IPS-18a (cell line): ENCODE measurements around the gene TRA2B.
A peak's percentile ranks its signal among the peaks of the same experiment; 100 is the strongest.

Experiments
- H3K27ac ChIP-seq: one replicate; pipeline ENCODE4 v1.5.1; 2013; ENCODE audit warnings: low read length
- H3K27me3 ChIP-seq: one replicate; pipeline ENCODE4 v1.6.1; 2013; ENCODE audit warnings: mild to moderate bottlenecking, low read length; ENCODE audit not compliant: control insufficient read depth, insufficient read depth
- H3K36me3 ChIP-seq: one replicate; pipeline ENCODE4 v1.6.1; 2013; ENCODE audit warnings: low read depth, low read length; ENCODE audit not compliant: control insufficient read depth
- H3K4me1 ChIP-seq: one replicate; pipeline ENCODE4 v1.6.1; 2013; ENCODE audit warnings: low read depth, low read length; ENCODE audit not compliant: control insufficient read depth
- H3K4me3 ChIP-seq: one replicate; pipeline ENCODE4 v1.5.1; 2013; ENCODE audit warnings: low read length
- H3K9ac ChIP-seq: one replicate; pipeline ENCODE4 v1.6.1; 2013; ENCODE audit warnings: mild to moderate bottlenecking, low read length, moderate library complexity
- H3K9me3 ChIP-seq: one replicate; pipeline ENCODE4 v1.6.1; 2013; ENCODE audit warnings: low read depth, low read length; ENCODE audit not compliant: control insufficient read depth

TRA2B gene

DNA sequence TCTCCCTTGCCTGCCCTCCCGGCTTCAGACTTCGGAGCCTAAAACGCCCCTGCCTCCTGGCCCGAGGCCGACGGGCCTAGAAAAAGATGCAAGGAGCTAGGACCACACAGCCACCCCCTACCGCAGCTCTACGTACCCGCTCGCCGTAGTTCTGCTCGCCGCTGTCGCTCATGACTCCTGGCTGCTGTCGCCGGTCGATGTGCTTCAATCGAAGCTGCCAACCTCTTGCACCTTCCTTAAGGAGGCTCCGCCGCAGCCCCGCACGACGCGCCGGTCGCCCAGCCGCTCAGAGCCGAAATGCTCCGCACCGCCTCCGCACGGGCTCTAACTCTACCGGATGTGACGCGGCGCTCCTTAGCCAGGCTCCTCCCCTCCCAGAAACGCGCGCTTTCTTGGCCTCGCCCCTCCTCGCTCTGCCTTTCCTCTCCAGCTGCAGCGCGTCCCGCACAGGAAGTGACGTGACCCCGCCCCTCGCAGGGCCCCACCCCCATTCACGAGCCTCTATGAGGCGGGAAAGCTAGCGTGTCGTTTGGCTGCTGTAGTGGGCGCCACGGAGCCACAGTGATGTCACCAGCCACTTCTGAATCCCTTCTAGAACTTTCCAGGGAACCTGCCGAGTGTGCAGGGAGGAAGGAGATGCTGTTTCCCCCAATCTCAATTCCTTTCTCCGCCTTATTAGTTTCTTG is at the start of gene TRA2B:
TSS of gene TRA2B (minus strand) at position 326 of the 686 bp plus-strand sequence. CDS start at position 172, 154 bp downstream.
- peak within 1 kb of the TSS; percentile 100 for H3K4me3 ChIP-seq
- peaks cover 12% of the 10 kb centered on the region for H3K36me3 ChIP-seq
- peak within 1 kb of the TSS; percentile 100 for H3K9ac ChIP-seq
- peaks cover 13% of the 10 kb centered on the region for H3K4me1 ChIP-seq
- H3K9me3 ChIP-seq: no peaks in the 10 kb centered on the region
- peaks cover 4% of the 10 kb centered on the region for H3K27me3 ChIP-seq
- H3K27ac ChIP-seq: peak within 1 kb of the TSS; percentile 100

DNA sequence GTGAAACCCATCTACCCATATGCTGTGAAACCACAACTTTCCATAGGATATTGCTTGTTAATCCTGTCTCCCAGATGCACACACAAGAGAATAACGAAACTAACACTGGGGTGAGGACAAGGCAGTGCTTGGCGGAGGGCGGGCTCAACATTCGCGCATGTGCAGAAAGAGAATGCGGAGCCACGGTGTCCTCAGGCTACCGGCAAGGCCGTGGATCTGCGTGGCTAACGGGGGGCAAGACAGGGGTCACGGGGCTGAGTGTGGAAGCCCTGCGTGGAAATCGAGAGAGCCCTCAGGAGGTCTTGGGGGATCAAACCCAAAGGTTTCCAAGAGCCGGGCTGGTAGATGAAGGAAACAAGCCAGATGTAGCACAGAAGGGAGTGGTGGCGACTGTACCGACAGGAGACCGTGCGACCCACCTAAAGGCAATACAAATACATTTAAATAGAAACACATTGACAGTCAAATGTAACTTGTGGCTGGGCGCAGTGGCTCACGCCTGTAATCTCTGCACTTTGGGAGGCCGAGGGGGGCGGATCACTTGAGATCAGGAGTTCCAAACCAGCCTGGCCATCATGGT is 48.5 kb upstream of the TRA2B start:
- Histone ChIP-seq H3K27ac (no peak overlapping the region), H3K27me3 (peaks cover 5% of the 10 kb centered on the region), H3K9ac (no peak overlapping the region), H3K4me3 (no peak overlapping the region), H3K9me3 (no peaks in the 10 kb centered on the region), H3K4me1 (no peaks in the 10 kb centered on the region), H3K36me3 (no peaks in the 10 kb centered on the region)

DNA sequence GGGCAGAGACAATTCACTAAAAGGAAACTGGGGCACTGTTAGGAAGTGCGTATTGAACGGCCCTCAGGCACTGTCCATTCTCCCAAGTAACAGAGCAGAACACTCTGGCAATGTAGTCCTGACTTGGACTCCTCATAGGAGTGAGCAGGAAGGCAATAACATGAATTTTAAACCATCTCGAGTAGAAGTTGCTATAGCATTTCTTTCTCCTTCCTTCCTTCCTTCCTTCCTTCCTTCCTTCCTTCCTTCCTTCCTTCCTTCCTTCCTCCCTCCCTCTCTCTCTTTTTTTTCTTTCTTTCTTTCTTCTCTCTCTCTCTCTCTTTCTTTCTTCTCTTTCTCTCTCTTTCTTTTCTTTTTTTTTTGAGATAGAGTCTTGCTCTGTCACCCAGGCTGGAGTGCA is 46.4 kb upstream of the TRA2B start:
- no peaks in the 10 kb centered on the region for H3K9me3 ChIP-seq
- H3K4me1 ChIP-seq: no peaks in the 10 kb centered on the region
- H3K9ac ChIP-seq: no peak overlapping the region
- H3K27ac ChIP-seq: no peak overlapping the region
- H3K36me3 ChIP-seq: no peaks in the 10 kb centered on the region
- peak overlapping the region; percentile 8 for H3K4me3 ChIP-seq
- H3K27me3 ChIP-seq: peaks cover 5% of the 10 kb centered on the region

- peak overlapping the region; percentile 8 for H3K4me3 ChIP-seq
Observed at GRCh38 chr3:185983495-185984141, 45.8 kb upstream of the TRA2B start.

GRCh38 chr3:185982632-185983031 is 44.8 kb upstream of the TRA2B start:
- no peak overlapping the region for H3K27ac ChIP-seq

More at GRCh38 chr3:185983495-185984141, 45.8 kb upstream of the TRA2B start:
- Histone ChIP-seq H3K9me3 (no peaks in the 10 kb centered on the region), H3K27me3 (peaks cover 5% of the 10 kb centered on the region), H3K36me3 (no peaks in the 10 kb centered on the region), H3K27ac (no peak overlapping the region), H3K4me1 (no peaks in the 10 kb centered on the region), H3K9ac (no peak overlapping the region)

GRCh38 chr3:185981621-185982020 is 43.8 kb upstream of the TRA2B start:
- Histone ChIP-seq H3K36me3 (no peaks in the 10 kb centered on the region), H3K4me1 (no peaks in the 10 kb centered on the region), H3K27me3 (peaks cover 5% of the 10 kb centered on the region), H3K9me3 (no peaks in the 10 kb centered on the region), H3K4me3 (no peak overlapping the region), H3K9ac (no peak overlapping the region), H3K27ac (no peak overlapping the region)

More at GRCh38 chr3:185982632-185983031, 44.8 kb upstream of the TRA2B start:
- no peak overlapping the region for H3K9ac ChIP-seq
- H3K27me3 ChIP-seq: peaks cover 5% of the 10 kb centered on the region
- no peaks in the 10 kb centered on the region for H3K4me1 ChIP-seq
- no peaks in the 10 kb centered on the region for H3K9me3 ChIP-seq
- H3K36me3 ChIP-seq: no peaks in the 10 kb centered on the region
- H3K4me3 ChIP-seq: no peak overlapping the region

DNA sequence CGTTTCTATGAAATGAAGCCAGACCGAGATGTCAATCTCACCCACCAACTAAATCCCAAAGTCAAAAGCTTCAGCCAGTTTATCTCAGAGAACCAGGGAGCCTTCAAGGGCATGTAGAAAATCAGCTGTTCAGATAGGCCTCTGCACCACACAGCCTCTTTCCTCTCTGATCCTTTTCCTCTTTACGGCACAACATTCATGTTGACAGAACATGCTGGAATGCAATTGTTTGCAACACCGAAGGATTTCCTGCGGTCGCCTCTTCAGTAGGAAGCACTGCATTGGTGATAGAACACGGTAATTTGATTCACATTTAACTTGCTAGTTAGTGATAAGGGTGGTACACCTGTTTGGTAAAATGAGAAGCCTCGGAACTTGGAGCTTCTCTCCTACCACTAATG is 41.9 kb upstream of the TRA2B start:
- no peak overlapping the region for H3K4me3 ChIP-seq
- H3K4me1 ChIP-seq: no peaks in the 10 kb centered on the region
- H3K27me3 ChIP-seq: peaks cover 5% of the 10 kb centered on the region
- H3K9me3 ChIP-seq: no peaks in the 10 kb centered on the region
- no peaks in the 10 kb centered on the region for H3K36me3 ChIP-seq
- no peak overlapping the region for H3K27ac ChIP-seq
- H3K9ac ChIP-seq: no peak overlapping the region

DNA sequence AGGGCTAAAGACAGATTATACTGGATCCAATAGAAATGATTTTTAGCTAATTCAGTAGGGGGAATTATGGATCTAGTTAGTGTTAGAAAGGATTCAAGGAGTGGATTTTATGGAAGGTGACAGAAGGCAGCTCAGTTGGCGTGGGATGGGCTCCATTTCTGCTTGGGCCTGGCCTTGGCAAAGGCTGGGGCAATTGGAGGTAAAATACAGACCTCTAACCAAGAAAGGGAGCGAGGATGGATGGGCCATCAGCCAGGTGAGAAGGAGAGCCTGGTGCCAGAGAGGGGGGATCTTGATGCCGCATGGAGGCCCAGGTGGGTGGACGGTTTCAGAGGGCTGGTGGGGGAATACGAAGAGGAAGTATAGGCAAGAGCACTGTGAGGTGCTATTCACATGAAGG is 40.7 kb upstream of the TRA2B start:
- Histone ChIP-seq H3K27me3 (no peaks in the 10 kb centered on the region), H3K4me3 (no peak overlapping the region), H3K36me3 (no peaks in the 10 kb centered on the region), H3K27ac (no peak overlapping the region), H3K4me1 (no peaks in the 10 kb centered on the region), H3K9me3 (no peaks in the 10 kb centered on the region), H3K9ac (no peak overlapping the region)

GRCh38 chr3:185977679-185978040 is 39.8 kb upstream of the TRA2B start:
- Histone ChIP-seq H3K27me3 (no peaks in the 10 kb centered on the region), H3K4me3 (no peak overlapping the region), H3K9me3 (no peaks in the 10 kb centered on the region), H3K4me1 (no peaks in the 10 kb centered on the region), H3K27ac (no peak overlapping the region), H3K9ac (no peak overlapping the region), H3K36me3 (no peaks in the 10 kb centered on the region)

- Histone ChIP-seq H3K36me3 (no peaks in the 10 kb centered on the region), H3K4me3 (no peak overlapping the region)
Observed at GRCh38 chr3:185976977-185977678, 39.3 kb upstream of the TRA2B start.

GRCh38 chr3:185976100-185976499 is 38.3 kb upstream of the TRA2B start:
- Histone ChIP-seq H3K27ac (no peak overlapping the region), H3K27me3 (no peaks in the 10 kb centered on the region), H3K9ac (no peak overlapping the region), H3K9me3 (no peaks in the 10 kb centered on the region), H3K4me3 (no peak overlapping the region), H3K4me1 (no peaks in the 10 kb centered on the region), H3K36me3 (no peaks in the 10 kb centered on the region)

More at GRCh38 chr3:185976977-185977678, 39.3 kb upstream of the TRA2B start:
- Histone ChIP-seq H3K9ac (no peak overlapping the region), H3K27ac (no peak overlapping the region), H3K9me3 (no peaks in the 10 kb centered on the region), H3K27me3 (no peaks in the 10 kb centered on the region), H3K4me1 (no peaks in the 10 kb centered on the region)
